Heart left ventricle (tissue), 16 donors: ENCODE results near the gene HOXA1. TPM values are rescaled to one million over a fixed set of nuclear protein-coding genes. Genes with fewer than 3 reads are reported as not detected.

ENCODE experiments used
- ATAC-seq, 4 donors: fragments of 200-7000 bp; cut with Tn5 transposase; one replicate each; pipeline ENCODE4 v1.9.1; 2020 to 2022; ENCODE audit warnings: moderate library complexity in 4 of 4, mild to moderate bottlenecking in 3 of 4, moderate number of reproducible peaks in 1 of 4
- DNase-seq, 5 donors: peaks; one replicate each; pipeline ENCODE4 v3.0.0-alpha.2; 2020
- H3K27ac ChIP-seq, 12 donors: fragments of 200-600 bp; sonication (generic) in 4 of 12; one replicate each; pipeline versions ENCODE4 v1.5.0 to v1.8.0; 2016 to 2022; ENCODE audit warnings: mild to moderate bottlenecking in 2 of 12
- H3K27me3 ChIP-seq, 9 donors: fragments of 200-600 bp; sonication (generic) in 2 of 9; one replicate each; pipeline versions ENCODE4 v1.5.1 to v1.8.0; 2016 to 2022; ENCODE audit warnings: mild to moderate bottlenecking in 3 of 9
- H3K36me3 ChIP-seq, 9 donors: fragments of 200-600 bp; sonication (generic) in 2 of 9; one replicate each; pipeline versions ENCODE4 v1.5.0 to v1.8.0; 2018 to 2022; ENCODE audit warnings: mild to moderate bottlenecking in 2 of 9
- H3K4me1 ChIP-seq, 12 donors: fragments of 200-600 bp; sonication (generic) in 4 of 12; one replicate each; pipeline versions ENCODE4 v1.5.0 to v1.8.0; 2016 to 2022; ENCODE audit warnings: mild to moderate bottlenecking in 3 of 12
- H3K4me3 ChIP-seq, 12 donors: fragments of 200-600 bp; sonication (generic) in 4 of 12; one replicate each; pipeline versions ENCODE4 v1.5.0 to v1.8.0; 2017 to 2022; ENCODE audit warnings: mild to moderate bottlenecking in 9 of 12, moderate library complexity in 4 of 12
- H3K9me3 ChIP-seq, 12 donors: fragments of 200-600 bp; sonication (generic) in 4 of 12; one replicate each; pipeline versions ENCODE4 v1.5.0 to v1.8.0; 2016 to 2022; ENCODE audit warnings: mild to moderate bottlenecking in 1 of 12
- POLR2A ChIP-seq, 2 donors: fragments of 450-650 bp; IDR thresholded peaks; one replicate each; pipeline ENCODE4 v1.6.1; 2017; ENCODE audit warnings: antibody characterized with exemption in 2 of 2, mild to moderate bottlenecking in 2 of 2, moderate library complexity in 2 of 2
- WGBS, 4 donors: extraction: QIAGEN DNeasy Blood & Tissue Kit in 2 of 4; methylation state at CpG; one replicate each; pipeline versions ENCODE4 v1.1.5 to v1.1.7; 2013 to 2018; 5-methylcytosine and 5-hydroxymethylcytosine counted together
- intact Hi-C, 10 donors: fragments of 100-400 bp; cut with DNase I; formaldehyde crosslinking; loops; one replicate each; pipeline versions ENCODE4 v1.11.1 to v1.14.2; 2022
- polyA plus RNA-seq, 2 donors: library from polyadenylated mRNA; stranded (reverse); fragments of 200-250 nt; gene quantifications; one replicate each; pipeline ENCODE4 v1.2.3, GENCODE V29; 2013
- total RNA-seq, 9 donors: library from RNA; depleted of rRNA in 2 of 9; stranded (reverse); fragments of >200 nt in 2 of 9; fragmentation: NEBNext Ultra II Directional in 3 of 9; extraction: Animal tissue kit (Norgen Biotek cat#: 25700) in 3 of 9; gene quantifications; one replicate each; pipeline versions ENCODE4 v1.1.0 to v1.2.4, GENCODE V29; 2016 to 2023
- TF ChIP-seq, protein P1 (sequence below), 12 donors: fragments of 200-600 bp; sonication (generic) in 4 of 12; IDR thresholded peaks; one replicate each; pipeline versions ENCODE4 v1.5.0 to v1.8.0; 2018 to 2022; ENCODE audit warnings: antibody characterized with exemption in 12 of 12, mild to moderate bottlenecking in 5 of 12
- donor health status: ischemic (EF 13 %, LVEDD 7.1; RV severe dilation, severe dysfunction).
- donor health status: healthy with polysubstance abuse.
- donor health status: DM: no; HTN: yes; CAD: no.
- donor health status: DM: no; HTN: no; CAD: no.
- donor health status: ischemic (EF 25% LVEDD 6.9; RV normal size, moderate dysfunction).
- donor health status: ischemic (EF 25% LVEDD 5.7; RV mildly dilated, moderate dysfunction).
- donor health status: healthy.
- donor health status: DM: yes; HTN: yes; CAD: no.
- donor health status: ischemic (EF 35%, LVEDD 5.7; RV mildly dilated, moderate dysfunction).
- donor health status: nonischemic (EF 11% LVEDD 7.7; RV severe dilation, severe dysfunction).
- donor health status: DM: yes; HTN: yes; CAD: no.
- donor health status: PGD.
- donor health status: ischemic (EF 29% LVEDD 5.4; RV normal size, mild dysfunction).
- donor health status: nonischemic (EF 23%, LVEDD 6.1; RV moderate dilation, normal function).

The HOXA1 gene
- total and polyA plus RNA-seq, 11 donors = 0.07 to 0.66 (median 0.36) TPM; not detected in 7

DNA sequence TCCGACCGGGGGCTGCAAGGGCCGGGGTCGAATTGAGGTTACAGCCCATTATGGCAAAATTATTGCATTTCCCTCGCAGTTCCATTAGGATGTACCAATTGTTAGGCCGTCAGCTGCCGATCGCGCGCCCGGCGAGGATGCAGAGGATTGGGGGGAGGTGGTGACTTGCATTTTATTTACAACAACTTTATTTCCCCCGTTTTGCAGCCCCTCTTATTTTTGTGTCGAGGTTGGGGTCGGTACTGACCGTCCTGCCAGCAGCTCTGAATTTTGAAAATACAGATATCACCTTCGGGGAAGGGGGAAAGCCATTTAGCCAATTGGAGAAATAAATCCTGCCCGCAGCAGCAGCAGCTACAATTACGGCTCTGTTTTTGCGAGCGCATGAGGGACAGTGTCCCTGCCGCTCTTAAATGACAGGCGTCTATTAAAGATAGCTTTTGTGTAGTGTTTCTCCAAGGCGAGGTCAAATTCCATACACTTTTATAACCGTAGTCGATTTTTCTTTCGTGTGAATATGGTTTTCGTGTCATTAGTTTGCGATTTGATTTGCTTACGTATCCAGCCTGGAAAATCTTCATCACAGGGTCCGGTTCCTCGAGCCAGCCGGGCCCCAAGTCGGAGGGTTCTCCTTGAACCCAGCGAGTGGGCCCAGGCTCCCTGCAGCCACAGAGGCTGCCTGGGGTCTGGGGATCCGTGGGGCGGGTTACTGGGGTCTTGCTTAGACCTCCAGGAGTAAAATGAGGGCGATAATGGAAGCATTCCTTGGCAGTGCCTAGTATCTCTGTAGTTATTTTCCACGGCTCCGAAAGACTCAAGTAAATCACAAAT is 48.4 kb upstream of the HOXA1 start:
- peak overlapping the region in 6 of 12 donors; percentile 40 to 69 (median 50) for H3K4me3 ChIP-seq
- H3K4me1 ChIP-seq = peaks cover 0 to 57% (median 14%) of the 10 kb centered on the region in 12 donors
- H3K36me3 ChIP-seq = no peaks in the 10 kb centered on the region
- ATAC-seq = no peak
- TF ChIP-seq, protein P1, sequence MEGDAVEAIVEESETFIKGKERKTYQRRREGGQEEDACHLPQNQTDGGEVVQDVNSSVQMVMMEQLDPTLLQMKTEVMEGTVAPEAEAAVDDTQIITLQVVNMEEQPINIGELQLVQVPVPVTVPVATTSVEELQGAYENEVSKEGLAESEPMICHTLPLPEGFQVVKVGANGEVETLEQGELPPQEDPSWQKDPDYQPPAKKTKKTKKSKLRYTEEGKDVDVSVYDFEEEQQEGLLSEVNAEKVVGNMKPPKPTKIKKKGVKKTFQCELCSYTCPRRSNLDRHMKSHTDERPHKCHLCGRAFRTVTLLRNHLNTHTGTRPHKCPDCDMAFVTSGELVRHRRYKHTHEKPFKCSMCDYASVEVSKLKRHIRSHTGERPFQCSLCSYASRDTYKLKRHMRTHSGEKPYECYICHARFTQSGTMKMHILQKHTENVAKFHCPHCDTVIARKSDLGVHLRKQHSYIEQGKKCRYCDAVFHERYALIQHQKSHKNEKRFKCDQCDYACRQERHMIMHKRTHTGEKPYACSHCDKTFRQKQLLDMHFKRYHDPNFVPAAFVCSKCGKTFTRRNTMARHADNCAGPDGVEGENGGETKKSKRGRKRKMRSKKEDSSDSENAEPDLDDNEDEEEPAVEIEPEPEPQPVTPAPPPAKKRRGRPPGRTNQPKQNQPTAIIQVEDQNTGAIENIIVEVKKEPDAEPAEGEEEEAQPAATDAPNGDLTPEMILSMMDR (IDR thresholded peaks at IDR 0.05) = no peak
- no peak for TF ChIP-seq POLR2A (IDR thresholded peaks at IDR 0.05)
- no peaks in the 10 kb centered on the region for H3K9me3 ChIP-seq
- H3K27me3 ChIP-seq = peaks cover 85 to 100% (median 99%) of the 10 kb centered on the region in 9 donors
- intact Hi-C loops = loop anchor here in 3 of 10 donors (5.0 kb wide), 3 partner anchors 287 to 462 kb away; no protein-coding TSS in a partner anchor
- H3K27ac ChIP-seq = peak overlapping the region in 1 of 12 donors; percentile 61
- whole genome bisulfite sequencing, 4 donors = 16 to 33% (median 24%) methylated on average over 39 to 40 of the region's 40 CpGs
- DNase-seq = no peak

DNA sequence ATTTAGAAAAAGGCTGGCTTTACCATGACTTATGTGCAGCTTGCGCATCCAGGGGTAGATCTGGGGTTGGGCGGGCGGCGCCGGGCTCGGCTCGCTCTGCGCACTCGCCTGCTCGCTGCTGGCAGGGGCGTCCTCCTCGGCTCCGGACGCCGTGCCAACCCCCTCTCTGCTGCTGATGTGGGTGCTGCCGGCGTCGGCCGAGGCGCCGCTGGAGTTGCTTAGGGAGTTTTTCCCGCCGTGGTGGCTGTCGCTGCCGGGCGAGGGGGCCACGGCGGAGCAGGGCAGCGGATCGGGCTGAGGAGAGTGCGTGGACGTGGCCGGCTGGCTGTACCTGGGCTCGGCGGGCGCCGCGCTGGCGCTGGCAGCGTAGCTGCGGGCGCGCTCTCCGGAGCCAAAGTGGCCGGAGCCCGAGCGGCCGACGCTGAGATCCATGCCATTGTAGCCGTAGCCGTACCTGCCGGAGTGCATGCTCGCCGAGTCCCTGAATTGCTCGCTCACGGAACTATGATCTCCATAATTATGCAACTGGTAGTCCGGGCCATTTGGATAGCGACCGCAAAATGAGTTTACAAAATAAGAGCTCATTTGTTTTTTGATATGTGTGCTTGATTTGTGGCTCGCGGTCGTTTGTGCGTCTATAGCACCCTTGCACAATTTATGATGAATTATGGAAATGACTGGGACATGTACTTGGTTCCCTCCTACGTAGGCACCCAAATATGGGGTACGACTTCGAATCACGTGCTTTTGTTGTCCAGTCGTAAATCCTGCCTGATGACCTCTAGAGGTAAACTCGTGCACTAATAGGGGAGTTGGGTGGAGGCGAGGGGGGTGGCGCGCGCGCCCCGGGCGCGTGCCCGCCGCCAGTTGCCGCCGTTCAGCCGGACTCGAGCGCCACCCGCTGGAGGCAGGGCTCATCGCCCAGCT is 47.5 kb upstream of the HOXA1 start, which contains the start of gene HOXA5:
HOXA5 (minus strand) TSS at position 659 of the 927 bp plus-strand sequence; CDS start at position 585, 74 bp downstream.
- peak in 3 of 4 donors; percentile 40 to 73 (median 52) for ATAC-seq
- peaks cover 79 to 100% (median 99%) of the 10 kb centered on the region in 9 donors for H3K27me3 ChIP-seq
- WGBS, 4 donors = 9 to 12% (median 11%) methylated on average over 55 to 86 of the region's 86 CpGs

DNA sequence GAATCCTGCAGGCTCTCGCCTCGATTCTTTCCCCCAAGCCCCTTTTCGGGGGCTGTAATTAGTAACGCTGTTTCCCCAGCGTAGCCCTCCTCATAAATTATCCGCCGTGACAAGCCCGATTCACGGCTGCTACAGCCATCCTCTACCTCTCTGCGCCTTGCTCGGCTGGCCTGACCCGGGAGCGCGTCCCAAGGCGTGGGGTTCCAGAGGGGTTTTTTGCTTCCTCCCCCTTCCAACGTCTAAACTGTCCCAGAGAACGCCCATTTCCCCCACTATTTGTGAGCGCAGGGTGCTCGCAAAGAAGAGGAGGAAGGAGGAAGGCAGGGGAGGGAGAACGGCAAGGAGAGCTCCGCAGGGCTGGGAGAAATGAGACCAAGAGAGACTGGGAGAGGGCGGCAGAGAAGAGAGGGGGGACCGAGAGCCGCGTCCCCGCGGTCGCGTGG is 46.8 kb upstream of the HOXA1 start:
- no peak for ATAC-seq
- no peaks in the 10 kb centered on the region for H3K9me3 ChIP-seq
- intact Hi-C loops = loop anchor here in 3 of 10 donors (5.0 kb wide), 3 partner anchors 285 to 460 kb away; no protein-coding TSS in a partner anchor
- H3K4me3 ChIP-seq = peak overlapping the region; percentile 18 to 69 (median 48)
- no peak for DNase-seq
- H3K4me1 ChIP-seq = peaks cover 0 to 46% (median 9%) of the 10 kb centered on the region in 12 donors
- WGBS, 4 donors = 6 to 12% (median 7%) methylated on average over 29 of the region's 29 CpGs
- no peak for TF ChIP-seq POLR2A (IDR thresholded peaks at IDR 0.05)
- TF ChIP-seq, protein P1 (IDR thresholded peaks at IDR 0.05) = no peak
- H3K27ac ChIP-seq = peak overlapping the region in 2 of 12 donors; percentile 35 to 61
- H3K27me3 ChIP-seq = peaks cover 73 to 100% (median 97%) of the 10 kb centered on the region in 9 donors
- H3K36me3 ChIP-seq = no peaks in the 10 kb centered on the region

More for the DNA sequence above, 47.5 kb upstream of the HOXA1 start, which contains the start of gene HOXA5:
- intact Hi-C loops = loop anchor here in 3 of 10 donors (5.0 kb wide), 3 partner anchors 286 to 461 kb away; no protein-coding TSS in a partner anchor
- H3K36me3 ChIP-seq = no peaks in the 10 kb centered on the region
- peak within 1 kb of the TSS; percentile 18 to 69 (median 48) for H3K4me3 ChIP-seq
- peak in 1 of 2 donors; percentile 74 for TF ChIP-seq POLR2A (IDR thresholded peaks at IDR 0.05)
- TF ChIP-seq, protein P1 (IDR thresholded peaks at IDR 0.05) = peak; percentile 14 to 59 (median 43)
- peak in 1 of 5 donors; percentile 60 for DNase-seq
- no peaks in the 10 kb centered on the region for H3K9me3 ChIP-seq
- H3K4me1 ChIP-seq = peaks cover 0 to 53% (median 13%) of the 10 kb centered on the region in 12 donors
- peak within 1 kb of the TSS in 3 of 12 donors; percentile 30 to 61 (median 35) for H3K27ac ChIP-seq
